ENCODE data around the gene ZEB2. TPM values are rescaled to one million over a fixed set of nuclear protein-coding genes. Genes with fewer than 3 reads are reported as not detected.

ZEB2 gene
- total RNA-seq, 4 donors from 2014 or later, result 35.9 to 177 (median 120) TPM

DNA sequence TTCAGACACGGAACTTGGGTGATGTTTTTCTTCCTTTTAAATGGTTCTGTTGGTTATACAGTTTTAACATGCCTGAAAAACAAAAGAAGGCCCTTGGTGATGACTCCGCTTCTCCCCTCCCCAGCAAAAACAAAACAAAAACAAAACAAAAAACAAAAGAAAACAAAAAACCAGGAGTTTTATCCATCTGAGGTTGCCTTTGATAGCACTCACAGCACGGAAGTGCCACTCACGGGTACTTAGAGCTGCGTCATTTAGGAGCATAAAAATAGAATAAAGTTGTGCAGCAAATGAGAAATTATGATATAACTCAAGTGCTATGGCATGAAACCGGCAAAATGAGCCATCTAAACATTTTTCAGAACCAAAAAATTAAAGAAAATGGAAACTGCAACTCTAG lies 57.7 kb downstream of the ZEB2 start:
- no peaks in the 10 kb centered on the region for H3K36me3 ChIP-seq
- no peak for TF ChIP-seq POLR2A (IDR thresholded peaks at IDR 0.05)
- TF ChIP-seq, protein P1, sequence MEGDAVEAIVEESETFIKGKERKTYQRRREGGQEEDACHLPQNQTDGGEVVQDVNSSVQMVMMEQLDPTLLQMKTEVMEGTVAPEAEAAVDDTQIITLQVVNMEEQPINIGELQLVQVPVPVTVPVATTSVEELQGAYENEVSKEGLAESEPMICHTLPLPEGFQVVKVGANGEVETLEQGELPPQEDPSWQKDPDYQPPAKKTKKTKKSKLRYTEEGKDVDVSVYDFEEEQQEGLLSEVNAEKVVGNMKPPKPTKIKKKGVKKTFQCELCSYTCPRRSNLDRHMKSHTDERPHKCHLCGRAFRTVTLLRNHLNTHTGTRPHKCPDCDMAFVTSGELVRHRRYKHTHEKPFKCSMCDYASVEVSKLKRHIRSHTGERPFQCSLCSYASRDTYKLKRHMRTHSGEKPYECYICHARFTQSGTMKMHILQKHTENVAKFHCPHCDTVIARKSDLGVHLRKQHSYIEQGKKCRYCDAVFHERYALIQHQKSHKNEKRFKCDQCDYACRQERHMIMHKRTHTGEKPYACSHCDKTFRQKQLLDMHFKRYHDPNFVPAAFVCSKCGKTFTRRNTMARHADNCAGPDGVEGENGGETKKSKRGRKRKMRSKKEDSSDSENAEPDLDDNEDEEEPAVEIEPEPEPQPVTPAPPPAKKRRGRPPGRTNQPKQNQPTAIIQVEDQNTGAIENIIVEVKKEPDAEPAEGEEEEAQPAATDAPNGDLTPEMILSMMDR (IDR thresholded peaks at IDR 0.05), result no peak
- intact Hi-C loops (cut with DNase I; ENCODE audit: low total_unique reads), result no loop called here
- no peak overlapping the region for H3K4me3 ChIP-seq
- no peak for DNase-seq
- no peaks in the 10 kb centered on the region for H3K9me3 ChIP-seq
- no peaks in the 10 kb centered on the region for H3K27me3 ChIP-seq
- peak overlapping the region in 1 of 2 donors; percentile 34 for H3K27ac ChIP-seq
- no peaks in the 10 kb centered on the region for H3K4me1 ChIP-seq

DNA sequence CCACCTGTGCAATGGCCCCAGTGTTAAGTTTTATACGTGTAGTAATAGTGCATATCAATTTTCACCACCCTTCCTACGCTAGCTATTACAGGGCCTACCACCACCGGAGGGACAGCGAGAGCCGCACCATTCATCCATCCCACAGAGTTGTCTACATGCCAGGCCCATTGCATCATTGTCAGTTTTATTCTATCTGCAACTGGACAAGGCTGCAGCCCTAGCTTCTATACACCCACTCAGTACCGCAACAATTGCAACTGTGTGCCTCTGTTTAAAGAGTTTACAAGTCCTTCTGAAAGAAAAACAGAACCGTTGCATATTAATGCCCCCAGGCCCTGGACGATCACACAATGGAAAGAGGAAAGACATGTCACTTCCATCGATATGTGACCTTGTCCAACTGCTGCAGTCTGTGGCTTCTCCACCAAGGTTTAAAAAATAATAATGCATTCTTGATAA lies 58.6 kb downstream of the ZEB2 start:
- peak; percentile 48 to 69 for DNase-seq
- H3K9me3 ChIP-seq, result no peaks in the 10 kb centered on the region
- TF ChIP-seq, protein P1 (IDR thresholded peaks at IDR 0.05), result no peak
- TF ChIP-seq POLR2A (IDR thresholded peaks at IDR 0.05), result no peak
- intact Hi-C loops (cut with DNase I; ENCODE audit: low total_unique reads), result no loop called here
- H3K4me1 ChIP-seq, result no peaks in the 10 kb centered on the region
- H3K27me3 ChIP-seq, result no peaks in the 10 kb centered on the region
- no peak overlapping the region for H3K4me3 ChIP-seq
- peak overlapping the region in 1 of 2 donors; percentile 34 for H3K27ac ChIP-seq
- H3K36me3 ChIP-seq, result no peaks in the 10 kb centered on the region

DNA sequence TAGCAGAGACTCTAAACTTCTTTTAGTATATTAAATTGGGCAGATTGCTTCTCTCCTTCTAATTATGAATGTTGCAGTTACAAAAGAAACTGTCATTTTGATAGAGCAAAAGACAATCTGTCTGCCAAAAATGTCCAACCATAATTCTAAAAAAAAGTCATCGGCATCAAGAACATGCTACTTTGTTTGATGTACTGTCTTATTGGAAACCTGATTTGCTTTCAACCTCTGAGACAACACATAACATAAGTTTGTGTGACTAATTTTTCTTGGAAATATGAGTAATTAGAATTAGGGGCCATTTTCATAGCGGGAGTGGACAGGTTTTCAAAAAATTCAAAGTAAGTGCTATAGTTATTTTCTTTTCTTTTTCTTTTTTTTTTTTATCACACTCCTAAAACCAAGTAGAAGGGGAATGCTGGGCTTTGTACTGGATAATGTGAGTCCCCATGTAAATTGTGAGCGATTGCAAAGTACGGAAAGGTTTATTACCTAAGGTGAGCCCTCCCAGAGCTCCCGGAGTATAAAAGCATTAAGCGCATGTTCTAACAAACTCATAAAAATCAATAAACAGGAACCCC lies 59.1 kb downstream of the ZEB2 start:
- H3K27me3 ChIP-seq, result no peaks in the 10 kb centered on the region
- DNase-seq, result no peak
- H3K4me3 ChIP-seq, result no peak overlapping the region
- no peaks in the 10 kb centered on the region for H3K9me3 ChIP-seq
- H3K36me3 ChIP-seq, result no peaks in the 10 kb centered on the region
- no peaks in the 10 kb centered on the region for H3K4me1 ChIP-seq
- intact Hi-C loops (cut with DNase I; ENCODE audit: low total_unique reads), result no loop called here
- TF ChIP-seq, protein P1 (IDR thresholded peaks at IDR 0.05), result no peak
- TF ChIP-seq POLR2A (IDR thresholded peaks at IDR 0.05), result no peak
- H3K27ac ChIP-seq, result no peak overlapping the region

DNA sequence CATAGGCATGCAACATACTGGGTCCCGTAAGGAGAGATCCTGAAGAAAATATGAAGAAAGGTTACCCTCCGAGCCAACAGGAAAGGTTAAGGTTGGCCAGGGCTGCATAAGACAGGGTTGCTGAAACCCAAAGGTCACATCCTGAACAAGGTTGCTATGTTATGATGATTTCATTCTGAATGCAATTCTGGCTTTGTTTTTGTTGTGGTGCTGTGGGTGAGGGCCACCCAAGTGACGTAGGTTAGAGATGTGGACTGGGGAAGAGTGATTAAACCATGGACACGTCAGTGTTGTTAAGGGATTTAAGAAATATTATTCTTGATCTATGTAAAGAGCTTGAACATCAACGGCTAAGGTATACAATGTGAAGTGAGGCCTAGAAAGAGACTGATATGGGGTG lies 60.0 kb downstream of the ZEB2 start:
- Histone ChIP-seq H3K9me3 (no peaks in the 10 kb centered on the region), H3K27me3 (no peaks in the 10 kb centered on the region), H3K36me3 (no peaks in the 10 kb centered on the region), H3K4me3 (no peak overlapping the region), H3K4me1 (no peaks in the 10 kb centered on the region), H3K27ac (no peak overlapping the region)
- intact Hi-C loops (cut with DNase I; ENCODE audit: low total_unique reads), result no loop called here
- no peak for DNase-seq
- TF ChIP-seq, protein P1 (IDR thresholded peaks at IDR 0.05), result no peak
- TF ChIP-seq POLR2A (IDR thresholded peaks at IDR 0.05), result no peak

DNA sequence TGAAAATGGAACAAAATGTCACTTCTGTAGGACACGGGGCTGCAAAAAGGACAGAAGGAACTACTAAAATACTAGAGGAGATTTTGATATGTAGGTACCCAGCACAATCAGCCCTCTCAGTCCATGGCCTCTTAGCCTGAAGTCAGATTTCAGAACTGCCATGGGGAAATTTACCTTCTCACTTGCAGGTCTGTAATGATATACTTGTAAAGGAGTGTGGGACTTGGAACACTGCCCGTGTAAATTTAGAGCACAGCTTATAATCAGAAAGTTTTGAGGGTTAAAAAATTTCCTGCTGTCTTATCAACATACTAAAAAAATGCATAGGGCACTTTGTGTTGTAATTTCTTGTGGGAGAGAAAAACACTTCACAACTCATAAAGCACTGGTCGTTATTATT lies 60.6 kb downstream of the ZEB2 start:
- DNase-seq, result no peak
- H3K4me3 ChIP-seq, result no peak overlapping the region
- H3K9me3 ChIP-seq, result no peaks in the 10 kb centered on the region
- H3K27me3 ChIP-seq, result no peaks in the 10 kb centered on the region
- TF ChIP-seq POLR2A (IDR thresholded peaks at IDR 0.05), result no peak
- TF ChIP-seq, protein P1 (IDR thresholded peaks at IDR 0.05), result no peak
- H3K27ac ChIP-seq, result no peak overlapping the region
- no peaks in the 10 kb centered on the region for H3K36me3 ChIP-seq
- H3K4me1 ChIP-seq, result no peaks in the 10 kb centered on the region
- intact Hi-C loops (cut with DNase I; ENCODE audit: low total_unique reads), result no loop called here

All from uterus (tissue), 4 donors.